Stimulated activated CD8-positive, alpha-beta memory T cell treated with anti-CD3 and anti-CD28 coated beads, Interleukin-15, amount 100 ng/mL, for 1 hour (primary cell): ENCODE measurements around the gene LCN12.
A peak's percentile ranks its signal among the peaks of the same experiment; 100 is the strongest.

Experiments used
- DNase-seq: peaks from one replicate; pipeline ENCODE4 v3.0.0-alpha.2; 2020; ENCODE audit warnings: low read depth

The LCN12 gene

DNA sequence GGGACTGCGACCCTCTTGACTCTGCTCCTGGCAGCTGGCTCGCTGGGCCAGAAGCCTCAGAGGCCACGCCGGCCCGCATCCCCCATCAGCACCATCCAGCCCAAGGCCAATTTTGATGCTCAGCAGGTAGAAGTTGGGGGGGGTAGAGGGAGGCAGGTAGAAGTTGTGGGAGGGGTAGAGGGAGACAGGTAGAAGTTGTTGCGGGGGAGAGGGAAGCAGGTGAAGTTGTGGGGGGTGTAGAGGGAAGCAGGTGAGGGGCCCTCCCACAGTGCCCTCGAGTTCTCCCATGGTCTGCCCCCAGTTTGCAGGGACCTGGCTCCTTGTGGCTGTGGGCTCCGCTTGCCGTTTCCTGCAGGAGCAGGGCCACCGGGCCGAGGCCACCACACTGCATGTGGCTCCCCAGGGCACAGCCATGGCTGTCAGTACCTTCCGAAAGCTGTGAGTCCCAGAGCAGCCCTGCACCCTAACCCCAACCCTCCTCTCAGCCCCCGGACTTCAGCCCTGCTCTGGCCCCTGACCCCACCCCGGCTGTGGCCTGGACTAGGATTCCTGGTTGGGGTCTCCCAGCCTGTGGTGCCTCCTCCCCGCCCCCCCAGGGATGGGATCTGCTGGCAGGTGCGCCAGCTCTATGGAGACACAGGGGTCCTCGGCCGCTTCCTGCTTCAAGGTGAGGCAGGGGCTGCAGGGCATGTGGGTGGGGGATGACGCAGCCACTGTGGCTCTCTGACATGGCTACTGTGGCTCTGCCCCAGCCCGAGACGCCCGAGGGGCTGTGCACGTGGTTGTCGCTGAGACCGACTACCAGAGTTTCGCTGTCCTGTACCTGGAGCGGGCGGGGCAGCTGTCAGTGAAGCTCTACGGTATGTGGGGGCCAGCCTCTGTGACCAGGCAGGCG, 6.5 kb upstream of the LCN12 start:
- DNase-seq, result no peak

DNA sequence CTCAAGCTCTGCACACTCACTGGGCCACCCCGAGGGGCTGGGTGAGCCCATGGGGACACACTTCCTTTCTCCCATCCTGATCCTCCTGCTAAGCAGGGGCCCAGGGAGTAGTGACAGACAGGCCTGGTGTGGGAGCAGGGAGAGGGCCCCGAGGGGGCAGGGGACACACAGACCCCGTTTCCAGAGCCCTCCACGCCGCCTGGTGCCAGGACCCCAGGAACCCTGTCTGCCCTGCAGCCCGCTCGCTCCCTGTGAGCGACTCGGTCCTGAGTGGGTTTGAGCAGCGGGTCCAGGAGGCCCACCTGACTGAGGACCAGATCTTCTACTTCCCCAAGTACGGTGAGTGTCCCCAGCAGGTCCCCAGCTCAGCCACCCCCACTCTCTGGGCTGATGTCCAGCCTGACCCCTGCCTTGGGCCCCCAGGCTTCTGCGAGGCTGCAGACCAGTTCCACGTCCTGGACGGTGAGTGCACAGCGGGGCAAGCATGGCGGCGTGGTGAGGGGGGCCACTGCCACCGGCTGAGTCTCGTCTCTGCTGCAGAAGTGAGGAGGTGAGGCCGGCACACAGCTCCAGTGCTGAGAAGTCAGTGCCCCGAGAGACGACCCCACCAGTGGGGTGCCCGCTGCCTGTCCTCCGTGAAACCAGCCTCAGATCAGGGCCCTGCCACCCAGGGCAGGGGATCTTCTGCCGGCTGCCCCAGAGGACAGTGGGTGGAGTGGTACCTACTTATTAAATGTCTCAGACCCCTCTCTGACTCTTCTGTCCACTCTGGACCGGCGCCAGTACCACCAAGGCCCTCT, 5.6 kb upstream of the LCN12 start:
- no peak for DNase-seq

DNA sequence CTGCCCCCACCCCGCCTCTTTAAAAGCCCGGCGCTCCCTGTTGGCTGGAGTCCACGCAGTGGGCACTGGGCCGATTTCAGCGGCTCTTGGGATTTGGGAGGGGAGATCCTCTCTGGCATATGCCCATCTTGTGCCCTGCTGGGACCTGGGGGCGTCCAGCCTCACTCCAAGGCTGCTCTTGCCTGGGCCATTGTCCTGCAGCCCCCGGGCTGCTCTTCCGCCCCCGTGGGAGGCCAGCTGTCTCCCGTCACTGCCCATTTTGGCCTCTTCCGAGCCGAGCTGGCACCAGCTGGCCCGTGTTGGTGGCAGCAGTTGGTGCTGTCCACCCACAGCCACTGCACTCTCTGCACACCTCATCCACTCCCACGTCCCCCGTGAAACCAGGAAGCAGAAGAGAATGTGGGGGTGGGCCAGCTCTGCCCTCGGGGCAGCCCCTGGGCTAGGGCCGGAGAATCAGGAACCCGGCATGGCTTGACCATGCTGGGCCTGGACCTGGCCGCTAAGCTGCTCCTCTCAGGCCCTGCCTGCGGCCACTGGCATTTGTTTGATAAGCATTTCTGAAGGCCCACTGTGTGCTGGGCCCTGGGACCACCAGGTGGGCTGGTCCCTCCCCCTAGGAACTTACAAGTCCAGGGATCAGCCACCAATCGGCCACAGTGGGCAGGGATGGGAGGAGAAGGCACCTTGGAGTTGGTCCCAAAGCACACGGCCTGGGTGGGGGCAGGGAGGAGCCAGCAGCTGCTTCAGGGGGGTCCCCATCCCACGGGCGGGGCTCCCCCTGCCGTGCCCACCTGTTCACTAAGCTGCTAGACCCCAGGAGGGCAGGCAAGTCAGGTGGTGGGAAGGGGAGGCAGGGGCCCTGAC, 4.8 kb upstream of the LCN12 start:
- DNase-seq, result no peak

DNA sequence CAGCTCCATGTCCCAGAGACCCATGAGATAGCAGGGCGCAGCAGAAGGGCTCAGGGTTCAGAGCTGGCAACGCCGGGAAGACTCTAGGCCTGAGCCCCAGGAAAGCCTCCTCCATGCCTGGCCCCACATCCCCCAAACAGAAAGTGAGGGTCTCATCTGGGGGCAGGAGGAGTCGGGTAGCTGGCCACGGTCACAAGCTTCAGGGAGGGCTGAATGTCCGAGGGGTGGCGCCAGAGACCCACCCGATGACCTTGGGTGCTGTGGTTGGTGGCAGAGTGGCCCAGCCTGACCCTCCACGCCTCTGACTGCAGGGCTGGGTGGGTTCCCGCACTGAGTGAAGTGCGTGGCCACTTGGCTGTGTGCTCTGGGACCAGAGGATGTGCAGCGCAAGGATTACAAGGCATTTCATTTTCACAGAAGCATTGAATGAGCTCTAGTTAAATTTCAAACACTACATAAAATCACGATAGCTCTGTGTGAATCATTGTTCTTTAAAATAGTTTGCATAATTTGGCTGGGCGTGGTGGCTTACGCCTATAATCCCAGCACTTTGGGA, 4.0 kb upstream of the LCN12 start:
- no peak for DNase-seq

DNA sequence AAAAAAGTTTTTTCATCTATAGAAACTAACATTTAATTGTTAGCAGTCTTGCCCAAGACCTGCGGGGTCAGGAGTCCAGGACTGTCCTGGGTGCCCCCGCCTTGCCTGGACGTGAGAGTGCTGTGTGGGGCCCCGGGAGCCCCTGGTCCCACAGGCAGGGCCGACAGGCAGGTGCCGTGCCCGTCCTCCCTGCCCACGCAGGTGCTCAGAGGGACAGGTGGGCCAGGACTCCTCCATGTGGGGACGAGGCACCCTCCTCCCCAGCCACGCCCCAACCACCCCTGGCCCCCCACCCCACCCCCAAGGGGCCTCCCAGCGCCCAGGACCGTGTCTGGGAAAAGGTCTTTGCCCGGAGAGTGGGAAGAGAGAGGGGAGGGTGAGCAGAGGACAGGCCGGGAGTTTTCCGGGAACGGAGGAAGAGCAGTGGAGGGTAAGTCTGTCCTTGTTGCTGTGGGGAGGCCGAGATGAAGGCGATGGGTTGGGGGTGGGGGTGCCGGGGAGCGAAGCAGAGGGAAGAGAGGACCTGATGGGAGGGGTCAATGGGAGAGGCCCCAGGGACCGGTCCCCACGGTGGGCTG, 2.7 kb upstream of the LCN12 start:
- no peak for DNase-seq

DNA sequence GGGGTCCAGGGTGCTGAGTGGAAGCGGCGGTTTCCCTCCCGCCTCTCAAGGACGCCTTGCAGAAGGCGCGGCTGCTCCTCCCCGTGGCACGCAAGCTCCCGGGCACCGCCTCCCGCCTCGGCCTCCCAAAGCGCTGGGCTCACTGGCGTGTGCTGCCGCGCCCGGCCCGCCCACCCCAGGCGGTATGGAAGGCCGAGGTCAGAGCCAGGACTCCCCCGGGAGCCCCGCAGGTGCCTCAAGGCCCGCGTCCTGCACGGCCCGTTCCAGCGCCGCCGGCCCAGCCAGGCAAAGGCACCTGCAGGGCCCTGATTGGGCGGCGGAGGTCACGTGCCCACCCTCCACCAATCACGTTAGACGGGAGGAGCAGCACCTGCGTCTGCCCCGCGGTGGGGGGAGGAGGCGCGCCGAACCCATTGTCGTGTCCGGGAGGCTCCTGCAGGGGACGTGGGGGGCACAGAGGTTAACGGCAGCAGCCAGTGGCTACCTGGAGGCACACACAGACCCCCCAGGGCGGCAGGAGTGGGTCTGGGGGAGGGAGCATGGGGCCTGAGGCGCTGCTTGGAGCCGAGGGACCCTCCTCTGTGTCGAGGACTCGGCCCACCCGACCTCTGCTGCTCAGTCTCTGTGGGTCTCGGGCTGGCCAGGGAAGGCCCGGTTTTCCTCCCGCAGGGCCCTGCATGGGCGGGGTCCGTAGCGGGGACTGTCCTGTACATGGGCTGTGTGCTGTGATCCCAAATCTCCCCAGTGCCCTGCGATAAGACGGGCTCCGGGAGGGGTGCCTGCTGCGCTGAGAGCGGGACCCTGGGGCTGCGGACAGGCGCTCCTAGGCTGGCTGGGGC, 2.0 kb upstream of the LCN12 start:
- DNase-seq, result peak; percentile 95

DNA sequence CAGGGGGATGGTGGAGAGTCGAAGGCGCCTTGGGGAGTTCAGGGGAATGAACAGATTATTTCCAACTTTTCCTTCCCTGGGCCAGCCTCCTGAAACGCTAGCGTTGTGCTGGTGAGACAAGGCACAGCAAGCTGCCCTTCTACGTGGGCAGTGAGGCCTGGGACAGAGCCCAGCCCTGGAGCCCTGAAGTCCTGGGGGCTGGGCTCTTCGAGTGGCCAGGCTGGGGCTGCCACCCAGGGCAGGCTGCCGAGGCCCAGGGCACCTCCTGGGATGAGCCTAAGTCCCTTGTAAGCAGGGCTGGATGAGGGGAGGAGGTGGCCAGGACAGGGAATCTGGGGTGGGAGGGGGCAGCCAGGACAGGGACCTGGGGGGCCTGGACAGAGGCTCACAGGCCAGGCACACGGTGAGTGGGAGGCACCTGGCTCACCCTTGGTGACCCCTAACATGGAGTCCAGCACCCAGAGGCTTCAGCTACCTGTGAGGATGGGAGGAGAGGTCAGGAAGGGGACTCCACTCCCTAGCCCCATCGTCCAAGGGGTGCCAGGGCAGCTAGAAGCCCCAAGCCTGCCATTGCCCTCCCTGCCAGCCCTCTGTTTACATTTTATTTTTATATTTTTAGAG, 1.3 kb upstream of the LCN12 start:
- DNase-seq, result no peak

DNA sequence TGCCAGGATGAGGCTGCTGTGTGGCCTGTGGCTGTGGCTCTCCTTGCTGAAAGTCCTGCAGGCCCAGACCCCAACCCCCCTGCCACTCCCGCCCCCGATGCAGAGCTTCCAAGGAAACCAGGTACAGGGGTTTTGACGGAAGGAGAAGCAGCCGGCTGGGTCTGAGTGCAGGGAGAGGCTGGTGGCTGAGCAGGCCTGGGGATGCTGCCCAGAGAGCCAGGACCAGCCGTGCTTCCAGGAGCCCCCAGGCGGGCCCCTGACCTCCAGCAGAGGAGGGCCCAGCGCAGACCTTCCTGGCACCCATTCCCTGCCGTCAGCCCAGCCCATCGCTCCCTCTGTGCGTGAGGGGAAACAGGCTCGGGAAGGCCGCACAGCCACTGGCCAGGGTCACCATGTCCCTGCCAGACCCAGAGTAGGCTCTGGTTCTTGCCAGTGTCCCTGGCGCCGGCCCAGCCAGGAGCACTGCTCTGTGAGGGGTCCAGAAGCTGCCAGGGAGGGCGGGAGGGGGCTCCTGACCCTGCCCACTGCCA, 313 bp downstream of the LCN12 start:
- no peak for DNase-seq

DNA sequence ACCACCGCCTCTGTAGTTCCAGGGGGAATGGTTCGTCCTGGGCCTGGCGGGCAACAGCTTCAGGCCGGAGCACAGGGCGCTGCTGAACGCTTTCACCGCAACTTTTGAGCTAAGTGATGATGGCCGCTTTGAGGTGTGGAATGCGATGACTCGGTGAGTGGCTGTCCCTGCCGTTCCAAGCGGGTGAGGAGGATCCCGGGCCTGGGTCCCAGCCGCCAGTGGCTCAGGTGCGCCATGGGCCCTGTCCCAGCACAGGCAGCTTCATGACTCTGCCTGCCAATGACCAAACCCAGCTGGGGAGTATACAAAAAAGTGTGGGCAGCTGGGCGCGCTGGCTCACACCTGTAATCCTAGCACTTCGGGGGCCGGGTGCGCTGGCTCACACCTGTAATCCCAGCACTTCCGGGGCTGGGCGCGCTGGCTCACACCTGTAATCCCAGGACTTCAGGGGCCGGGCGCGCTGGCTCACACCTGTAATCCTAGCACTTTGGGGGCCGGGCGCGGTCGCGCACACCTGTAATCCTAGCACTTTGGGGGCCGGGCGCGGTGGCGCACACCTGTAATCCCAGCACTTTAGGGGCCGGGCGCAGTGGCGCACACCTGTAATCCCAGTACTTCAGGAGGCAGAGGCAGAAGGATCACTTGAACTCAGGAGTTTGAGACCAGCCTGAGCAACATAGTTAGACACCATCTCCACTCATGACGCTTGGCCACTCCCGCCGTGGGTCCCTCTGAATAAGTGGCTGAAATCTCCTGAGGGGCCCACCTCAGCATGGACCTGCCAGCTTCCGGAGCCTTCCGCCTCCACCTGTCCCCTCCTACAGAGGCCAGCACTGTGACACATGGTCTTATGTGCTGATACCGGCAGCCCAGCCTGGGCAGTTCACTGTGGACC, 1.1 kb downstream of the LCN12 start:
- DNase-seq, result no peak

DNA sequence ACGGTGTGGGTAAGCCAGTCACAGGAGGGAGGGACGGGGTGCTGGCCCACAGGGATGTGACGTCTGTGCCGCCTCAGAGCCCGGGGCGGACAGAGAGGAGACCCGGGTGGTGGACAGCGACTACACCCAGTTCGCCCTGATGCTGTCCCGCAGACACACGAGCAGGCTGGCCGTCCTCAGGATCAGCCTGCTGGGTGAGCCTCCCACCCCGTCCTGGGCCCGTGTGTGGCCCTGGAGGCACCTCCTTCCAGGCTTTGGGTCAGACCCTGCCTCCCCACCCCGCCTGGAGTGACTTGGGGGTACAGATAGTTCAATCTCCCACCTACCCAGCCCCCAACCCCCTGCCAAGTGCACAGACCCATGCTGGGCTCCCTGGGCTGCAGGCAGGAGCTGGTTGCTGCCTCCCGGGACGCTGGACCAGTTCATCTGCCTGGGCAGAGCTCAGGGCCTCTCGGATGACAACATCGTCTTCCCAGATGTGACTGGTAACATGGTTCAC, 1.7 kb downstream of the LCN12 start:
- no peak for DNase-seq

DNA sequence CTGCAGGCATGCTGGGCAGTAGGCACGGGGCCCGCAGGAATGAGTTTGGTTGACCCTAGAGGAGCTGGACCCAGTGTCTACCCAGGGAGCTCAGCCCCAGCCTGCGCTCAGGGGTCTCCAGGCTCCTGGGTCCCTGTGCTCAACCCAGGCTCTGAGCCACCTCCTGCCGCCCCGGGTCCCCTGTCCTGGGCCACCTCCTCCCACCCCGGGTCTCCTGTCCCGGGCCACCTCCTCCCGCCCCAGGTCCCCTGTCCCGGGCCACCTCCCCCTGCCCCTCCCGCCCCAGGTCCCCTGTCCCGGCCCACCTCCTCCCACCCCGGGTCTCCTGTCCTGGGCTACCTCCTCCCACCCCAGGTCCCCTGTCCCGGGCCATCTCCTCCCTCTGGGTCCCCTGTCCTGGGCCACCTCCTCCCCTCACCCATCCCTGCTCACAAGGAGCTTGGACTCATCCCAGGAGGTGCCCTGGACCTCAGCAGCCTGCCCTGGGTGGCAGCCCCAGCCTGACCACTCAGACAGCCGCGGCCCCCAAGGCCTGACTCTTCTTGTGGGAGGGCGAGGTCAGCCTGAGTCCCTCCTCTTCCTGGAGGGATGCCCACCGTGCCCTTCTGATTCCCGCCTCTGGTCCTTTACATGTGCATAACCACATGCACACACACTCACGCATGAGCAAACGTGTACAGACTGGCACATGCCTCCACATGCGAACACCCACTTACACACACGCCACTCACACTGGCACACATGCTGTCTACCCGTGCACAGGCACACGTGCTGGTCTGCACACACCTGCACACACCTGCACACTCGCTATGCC, 2.4 kb downstream of the LCN12 start:
- DNase-seq, result no peak

DNA sequence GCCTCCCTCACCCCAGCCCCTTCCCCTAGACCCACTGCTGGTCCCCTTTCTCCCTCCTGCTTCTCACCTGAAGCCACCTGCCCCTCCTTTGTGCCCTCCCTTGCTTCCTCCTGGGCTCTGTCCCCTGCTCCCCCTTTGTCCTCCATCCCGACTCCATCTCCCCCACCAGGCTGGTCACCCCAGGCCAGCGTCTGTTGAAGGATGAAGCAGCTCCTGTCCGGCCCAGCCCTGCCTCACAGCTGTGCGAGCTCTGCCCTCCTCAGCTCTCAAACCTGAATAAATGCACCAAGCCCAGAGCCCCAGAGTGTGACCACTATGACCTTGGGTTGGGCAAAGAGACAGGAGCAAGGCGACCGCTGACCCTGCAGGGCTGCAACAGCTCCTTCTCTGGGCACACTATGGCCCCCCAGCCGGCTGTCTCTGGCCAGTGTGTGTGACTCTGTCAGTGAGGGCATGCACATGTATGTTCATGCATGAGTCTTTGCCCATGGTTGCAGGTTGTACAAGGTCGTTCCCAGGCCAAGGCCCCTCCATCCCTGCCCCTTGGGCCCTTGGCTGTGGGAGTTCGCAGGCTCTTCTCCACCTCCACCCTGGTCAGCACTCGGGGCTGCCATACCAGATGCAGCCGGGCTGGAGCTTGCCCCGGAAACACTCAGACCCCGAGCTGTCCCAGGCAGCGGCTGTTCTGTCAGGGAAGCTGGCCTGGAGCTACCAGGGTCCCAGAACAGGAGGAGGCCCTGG, 3.3 kb downstream of the LCN12 start:
- DNase-seq, result no peak

DNA sequence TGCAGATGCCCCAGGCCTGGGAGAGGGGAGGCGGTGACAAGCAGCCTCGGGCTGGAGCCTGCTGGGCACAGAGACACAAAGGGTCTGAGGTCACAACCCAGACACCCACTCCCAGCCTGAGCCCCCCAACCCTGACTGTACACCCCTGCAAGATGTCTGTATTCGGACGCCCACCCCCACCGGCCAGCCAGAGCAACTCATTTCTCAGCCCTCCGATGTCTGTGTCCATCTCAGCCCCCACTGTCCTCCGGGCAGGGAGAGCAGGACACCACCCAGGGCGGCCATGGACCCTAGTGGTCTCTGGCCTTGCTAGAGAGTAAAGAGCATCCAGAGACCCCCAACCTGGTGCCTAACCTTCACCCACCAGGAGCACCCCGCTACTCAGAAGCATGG, 3.9 kb downstream of the LCN12 start:
- no peak for DNase-seq

DNA sequence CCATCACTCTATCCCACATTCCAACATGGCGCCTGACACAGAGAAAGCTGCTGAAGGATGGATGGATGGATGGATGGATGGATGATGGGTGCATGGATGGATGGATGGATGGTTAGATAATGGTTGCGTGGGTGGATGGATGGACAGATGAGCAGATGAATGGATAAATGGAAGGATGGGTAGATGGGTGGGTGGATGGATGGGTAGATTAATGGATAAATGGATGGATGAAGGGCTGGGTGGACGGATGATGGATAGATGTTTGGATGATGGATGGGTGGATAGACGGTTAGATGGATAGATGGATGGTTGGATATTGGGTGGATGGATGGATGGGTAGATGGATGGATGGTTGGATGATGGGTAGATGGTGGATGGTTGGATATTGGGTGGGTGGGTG, 4.5 kb downstream of the LCN12 start:
- DNase-seq, result no peak

DNA sequence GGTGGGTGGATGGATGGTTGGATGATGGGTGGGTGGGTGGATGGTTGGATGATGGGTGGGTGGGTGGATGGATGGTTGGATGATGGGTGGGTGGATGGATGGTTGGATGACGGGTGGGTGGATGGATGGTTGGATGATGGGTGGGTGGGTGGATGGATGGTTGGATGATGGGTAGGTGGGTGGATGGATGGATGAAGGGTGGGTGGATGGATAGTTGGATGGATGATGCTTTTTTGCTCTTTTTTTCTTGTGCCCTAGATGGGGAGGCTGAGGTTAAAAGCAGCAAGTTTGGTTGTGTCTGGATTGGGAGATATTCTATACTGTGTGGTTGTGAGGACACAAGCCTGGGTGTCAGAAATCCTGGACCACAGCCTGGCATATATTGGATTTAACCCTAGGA, 5.4 kb downstream of the LCN12 start:
- DNase-seq, result no peak

DNA sequence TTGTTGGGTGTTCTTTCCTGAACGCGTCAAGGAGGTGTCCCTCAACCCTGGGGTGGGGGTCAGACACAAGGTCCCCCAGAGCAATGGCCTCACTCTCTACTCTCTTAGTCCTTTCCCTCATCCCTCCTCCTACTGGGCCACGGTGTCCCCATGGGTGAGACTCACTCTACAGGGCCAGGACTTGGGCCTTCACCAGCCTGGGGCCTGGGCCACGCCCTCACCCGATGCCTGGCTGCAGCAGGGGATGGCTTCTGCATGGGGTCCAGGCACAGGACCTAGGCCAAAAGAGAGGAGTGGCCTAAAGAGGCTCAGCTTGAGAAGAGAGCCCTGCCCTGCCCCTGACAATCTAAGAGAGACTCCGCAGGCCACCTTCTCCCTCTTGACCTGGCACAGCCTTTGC, 5.8 kb downstream of the LCN12 start:
- DNase-seq, result no peak

DNA sequence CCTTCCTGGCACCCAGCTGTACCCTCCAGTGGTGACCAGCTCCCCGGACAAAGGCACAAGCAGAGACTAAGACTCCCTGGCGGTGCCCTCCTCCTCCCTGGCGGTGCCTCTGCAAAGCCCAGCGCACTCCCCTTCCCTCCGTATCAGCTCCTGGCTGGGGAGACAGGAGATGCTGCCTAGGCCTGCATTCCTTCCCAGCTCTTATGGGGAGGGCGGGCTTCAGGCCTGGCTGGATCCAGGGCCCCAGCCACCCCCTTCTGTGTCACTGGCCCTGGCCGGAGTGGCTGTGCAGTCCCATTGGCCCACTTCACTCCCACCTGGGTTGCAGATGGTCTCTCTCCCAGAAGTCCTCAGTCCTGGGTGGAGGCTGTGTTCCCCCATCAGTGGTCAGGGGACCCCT, 6.4 kb downstream of the LCN12 start:
- DNase-seq, result no peak
